IMR-90 (cell line): ENCODE data around the gene CHP2.

Experiments used
- BHLHE40 ChIP-seq: fragments of 150-350 bp; IDR thresholded peaks from 2 replicates; pipeline ENCODE4 v1.6.1; 2016; ENCODE audit warnings: mild to moderate bottlenecking, low read depth, low read length
- CEBPB ChIP-seq: IDR thresholded peaks from 2 replicates; pipeline ENCODE4 v1.6.1; 2012; ENCODE audit warnings: low read depth, low read length, improper control_type of control experiment
- ELK1 ChIP-seq: fragments of 150-350 bp; IDR thresholded peaks from 2 replicates; pipeline ENCODE4 v1.6.1; 2016; ENCODE audit warnings: low read depth, mild to moderate bottlenecking, low read length, moderate library complexity, borderline replicate concordance
- FOS ChIP-seq: fragments of 150-350 bp; IDR thresholded peaks from 2 replicates; pipeline ENCODE4 v1.6.1; 2016; ENCODE audit warnings: low read depth, low read length
- MAFK ChIP-seq: IDR thresholded peaks from 2 replicates; pipeline ENCODE4 v1.6.1; 2012; ENCODE audit warnings: low read depth, low read length, improper control_type of control experiment
- MAZ ChIP-seq: IDR thresholded peaks from 2 replicates; pipeline ENCODE4 v1.6.1; 2012; ENCODE audit warnings: low read depth, mild to moderate bottlenecking, low read length, improper control_type of control experiment, moderate library complexity, borderline replicate concordance
- MXI1 ChIP-seq: IDR thresholded peaks from 2 replicates; pipeline ENCODE4 v1.6.1; 2012; ENCODE audit warnings: low read depth, mild to moderate bottlenecking, low read length, moderate library complexity, borderline replicate concordance
- POLR2A ChIP-seq: IDR thresholded peaks from 2 replicates; pipeline ENCODE4 v1.6.1; 2012; ENCODE audit warnings: mild to moderate bottlenecking, low read depth, low read length
- RAD21 ChIP-seq: IDR thresholded peaks from 2 replicates; pipeline ENCODE4 v1.6.1; 2012; ENCODE audit warnings: low read length, improper control_type of control experiment
- RCOR1 ChIP-seq: IDR thresholded peaks from 2 replicates; pipeline ENCODE4 v1.6.1; 2012; ENCODE audit warnings: mild to moderate bottlenecking, low read length, improper control_type of control experiment; ENCODE audit not compliant: insufficient replicate concordance
- RFX5 ChIP-seq: IDR thresholded peaks from 2 replicates; pipeline ENCODE4 v1.8.0; 2012; ENCODE audit warnings: low read depth, mild to moderate bottlenecking, low read length, moderate library complexity
- SMC3 ChIP-seq: fragments of 150-350 bp; IDR thresholded peaks from 2 replicates; pipeline ENCODE4 v1.6.1; 2016; ENCODE audit warnings: low read depth, mild to moderate bottlenecking, antibody characterized with exemption, low read length, moderate library complexity
- USF2 ChIP-seq: fragments of 150-350 bp; IDR thresholded peaks from 2 replicates; pipeline ENCODE4 v1.6.1; 2017; ENCODE audit warnings: mild to moderate bottlenecking, antibody characterized with exemption, low read length, low read depth
- TF ChIP-seq, protein P1 (sequence below): conservative IDR thresholded peaks from 2 replicates; pipeline ENCODE4 v1.5.1; 2012; ENCODE audit warnings: mild to moderate bottlenecking, low read depth, low read length, improper control_type of control experiment

GRCh38 chr16:23745263-23745662 is 9.6 kb upstream of the CHP2 start:
- TF ChIP-seq MXI1 (no peak), CEBPB (no peak), POLR2A (no peak), RCOR1 (no peak), MAFK (no peak), SMC3 (no peak), RAD21 (no peak), USF2 (no peak), RFX5 (no peak), ELK1 (no peak), FOS (no peak), BHLHE40 (no peak), MAZ (no peak)
- TF ChIP-seq, protein P1, sequence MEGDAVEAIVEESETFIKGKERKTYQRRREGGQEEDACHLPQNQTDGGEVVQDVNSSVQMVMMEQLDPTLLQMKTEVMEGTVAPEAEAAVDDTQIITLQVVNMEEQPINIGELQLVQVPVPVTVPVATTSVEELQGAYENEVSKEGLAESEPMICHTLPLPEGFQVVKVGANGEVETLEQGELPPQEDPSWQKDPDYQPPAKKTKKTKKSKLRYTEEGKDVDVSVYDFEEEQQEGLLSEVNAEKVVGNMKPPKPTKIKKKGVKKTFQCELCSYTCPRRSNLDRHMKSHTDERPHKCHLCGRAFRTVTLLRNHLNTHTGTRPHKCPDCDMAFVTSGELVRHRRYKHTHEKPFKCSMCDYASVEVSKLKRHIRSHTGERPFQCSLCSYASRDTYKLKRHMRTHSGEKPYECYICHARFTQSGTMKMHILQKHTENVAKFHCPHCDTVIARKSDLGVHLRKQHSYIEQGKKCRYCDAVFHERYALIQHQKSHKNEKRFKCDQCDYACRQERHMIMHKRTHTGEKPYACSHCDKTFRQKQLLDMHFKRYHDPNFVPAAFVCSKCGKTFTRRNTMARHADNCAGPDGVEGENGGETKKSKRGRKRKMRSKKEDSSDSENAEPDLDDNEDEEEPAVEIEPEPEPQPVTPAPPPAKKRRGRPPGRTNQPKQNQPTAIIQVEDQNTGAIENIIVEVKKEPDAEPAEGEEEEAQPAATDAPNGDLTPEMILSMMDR = no peak
